22Rv1 (cell line): ENCODE data around the gene SLC34A3.

Source experiments
- CTCF ChIP-seq: fragments of 450-650 bp; IDR thresholded peaks from 2 replicates; pipeline ENCODE4 v1.5.1; 2017; ENCODE audit warnings: mild to moderate bottlenecking
- ZFX ChIP-seq: fragments of 450-650 bp; IDR thresholded peaks from 2 replicates; pipeline ENCODE4 v1.6.1; 2017; ENCODE audit warnings: antibody characterized with exemption, borderline replicate concordance

- TF ChIP-seq CTCF (no peak), ZFX (no peak)
Observed at GRCh38 chr9:137191691-137192447, 38.8 kb upstream of the SLC34A3 start.
